Stimulated activated naive CD8-positive, alpha-beta T cell treated with anti-CD3 and anti-CD28 coated beads, Interleukin-15, Interleukin-2, amounts not matched to agents 100 U/mL and 50 U/mL, for 24 hours (primary cell): ENCODE data around the gene PTGS1.
"Not testable (repeated sequence)": the region's sequence is repeated elsewhere in the genome, so short reads cannot be mapped to it uniquely, and the experiment has no call there.

Source experiments
- ATAC-seq: fragments of 150-1000 bp; cut with Tn5 transposase; one replicate; pipeline ENCODE4 v1.10.0; 2021
- DNase-seq: peaks from one replicate; pipeline ENCODE4 v3.0.0; 2021

Gene PTGS1

DNA sequence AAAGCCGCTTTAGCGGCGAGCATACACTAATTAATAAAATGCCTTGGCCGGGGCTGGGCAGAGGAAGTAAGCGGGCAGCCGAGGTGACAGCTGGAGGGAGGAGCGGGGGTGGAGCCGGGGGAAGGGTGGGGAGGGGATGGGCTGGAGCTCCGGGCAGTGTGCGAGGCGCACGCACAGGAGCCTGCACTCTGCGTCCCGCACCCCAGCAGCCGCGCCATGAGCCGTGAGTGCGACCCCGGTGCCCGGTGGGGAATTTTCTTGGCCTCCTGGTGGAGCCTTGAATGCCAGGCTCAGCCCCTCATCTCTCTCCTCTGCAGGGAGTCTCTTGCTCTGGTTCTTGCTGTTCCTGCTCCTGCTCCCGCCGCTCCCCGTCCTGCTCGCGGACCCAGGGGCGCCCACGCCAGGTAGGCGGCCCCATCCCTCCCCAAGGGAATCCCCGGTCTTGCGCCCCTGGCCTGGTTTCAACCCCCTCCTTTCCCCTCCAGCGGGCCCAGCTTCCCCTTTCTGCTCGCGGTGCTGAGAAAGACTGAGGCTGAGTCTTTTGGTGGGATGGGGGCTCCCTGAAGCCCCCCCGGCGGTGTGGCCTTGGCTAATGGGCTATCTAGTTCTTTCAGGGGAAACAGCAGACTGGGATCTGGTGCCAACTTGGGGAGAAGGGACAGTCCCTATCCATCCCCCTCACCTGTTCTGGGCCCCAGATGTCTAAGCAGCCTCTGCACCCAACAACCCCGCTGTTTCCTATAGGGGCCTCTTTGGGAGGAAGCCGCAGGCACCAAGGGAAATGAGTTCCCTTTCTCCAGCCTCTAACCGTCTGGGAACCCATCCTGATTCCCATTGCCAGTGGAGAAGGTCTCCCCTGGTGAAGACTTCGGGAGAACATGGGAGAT, at the start of gene PTGS1:
Gene PTGS1 (plus strand): TSS at position 156 of the 887 bp plus-strand sequence. CDS start 61 bp downstream, at position 217.
- ATAC-seq: peak; percentile 55
- peak; percentile 33 for DNase-seq

DNA sequence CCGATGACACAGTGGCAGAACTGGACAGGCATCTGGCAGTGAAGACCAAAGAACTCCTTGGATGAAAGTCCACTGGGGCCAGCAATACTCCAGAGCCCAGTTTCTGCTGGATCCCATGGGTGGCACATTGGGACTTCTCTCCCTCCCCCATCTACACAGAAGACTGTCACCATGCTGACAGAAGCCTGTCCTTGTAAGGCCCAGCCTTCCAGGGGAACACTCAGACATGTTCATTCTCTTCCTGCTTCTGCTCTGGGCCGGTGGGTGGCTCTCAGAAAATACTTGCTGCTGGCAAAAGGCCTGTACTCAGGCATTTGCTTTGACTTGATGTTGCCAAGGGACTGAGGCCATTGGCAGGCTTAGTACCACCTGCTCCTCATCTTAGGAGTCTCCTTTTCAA, 48.3 kb upstream of the PTGS1 start:
- no peak for DNase-seq
- no peak for ATAC-seq

DNA sequence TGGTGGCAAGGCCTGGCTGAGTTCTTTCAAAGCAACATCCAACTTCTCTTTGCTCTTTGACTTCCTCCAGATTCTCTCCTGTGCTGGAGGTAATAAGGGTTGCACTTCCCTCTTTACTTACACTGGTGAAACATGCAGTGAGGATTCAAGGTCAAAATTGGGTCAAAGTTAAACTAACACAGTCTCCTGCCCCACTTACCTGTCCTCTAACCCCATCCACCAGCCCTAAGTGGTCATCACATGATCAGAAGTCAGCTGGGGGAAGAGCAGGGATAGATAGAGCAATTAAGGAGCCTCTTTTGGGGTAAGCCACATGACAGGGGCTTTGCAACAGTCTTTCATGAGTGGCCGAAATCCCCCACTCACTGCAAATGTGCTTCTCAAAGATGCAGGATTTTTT, 46.2 kb upstream of the PTGS1 start:
- not testable (repeated sequence) for ATAC-seq, DNase-seq

DNA sequence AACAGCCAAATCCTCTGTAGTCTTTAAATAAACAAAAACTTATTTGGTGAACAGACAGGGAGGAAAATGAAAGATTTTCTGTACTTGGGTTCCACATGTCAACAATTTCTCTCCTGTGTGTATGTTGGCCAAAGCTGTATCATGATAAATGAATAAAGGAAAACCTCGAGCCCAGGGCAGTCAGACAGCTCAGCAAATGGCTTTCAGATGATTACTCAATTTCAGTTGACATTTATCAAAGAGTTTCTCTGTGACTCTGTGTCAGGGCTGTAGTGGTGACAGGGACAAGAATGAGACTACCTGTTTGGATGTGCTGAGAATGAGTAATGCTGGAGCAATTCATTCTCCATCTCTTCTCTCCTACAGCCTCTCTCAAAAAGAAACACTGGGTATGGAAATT, 45.7 kb upstream of the PTGS1 start:
- ATAC-seq: peak; percentile 95
- DNase-seq: no peak

DNA sequence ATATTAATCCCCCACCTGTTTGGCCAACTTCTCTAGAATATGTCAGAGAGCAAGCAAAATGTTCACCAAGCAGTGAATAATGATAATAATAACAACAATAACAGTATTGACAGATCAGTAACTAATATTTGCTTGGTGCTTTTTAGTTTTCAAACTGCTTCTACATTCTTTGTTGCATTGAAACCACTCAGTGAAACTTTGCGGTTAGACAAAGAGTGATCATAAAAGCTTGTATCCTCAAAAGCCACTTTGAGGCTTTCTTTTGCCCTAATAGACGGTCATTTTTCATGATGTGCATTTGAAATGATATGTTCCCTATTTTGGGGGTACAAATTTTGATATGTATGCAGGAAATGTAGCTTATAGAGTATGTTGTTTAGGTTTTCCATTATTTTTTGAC, 43.6 kb upstream of the PTGS1 start:
- DNase-seq (no peak), ATAC-seq (no peak)

DNA sequence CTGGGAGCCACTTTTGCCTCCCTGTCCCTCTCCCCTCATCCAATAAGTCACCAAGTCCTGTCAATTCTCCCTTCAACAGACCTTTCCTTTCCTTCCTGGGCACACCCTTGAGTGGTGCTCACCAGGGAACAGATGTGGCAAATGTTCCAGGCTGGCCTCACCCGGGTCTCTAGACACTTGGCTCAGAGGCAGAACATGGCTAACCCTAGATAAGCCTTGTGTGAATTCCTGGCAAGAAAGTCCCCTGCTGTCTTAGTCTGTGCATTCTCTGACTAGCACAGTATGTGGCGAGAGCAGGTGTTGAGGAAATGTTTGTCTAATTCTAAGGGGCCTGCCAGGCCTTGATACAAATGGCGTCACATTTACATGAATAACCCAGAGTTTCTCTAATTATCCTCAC, 41.2 kb upstream of the PTGS1 start:
- ATAC-seq (no peak), DNase-seq (no peak)

DNA sequence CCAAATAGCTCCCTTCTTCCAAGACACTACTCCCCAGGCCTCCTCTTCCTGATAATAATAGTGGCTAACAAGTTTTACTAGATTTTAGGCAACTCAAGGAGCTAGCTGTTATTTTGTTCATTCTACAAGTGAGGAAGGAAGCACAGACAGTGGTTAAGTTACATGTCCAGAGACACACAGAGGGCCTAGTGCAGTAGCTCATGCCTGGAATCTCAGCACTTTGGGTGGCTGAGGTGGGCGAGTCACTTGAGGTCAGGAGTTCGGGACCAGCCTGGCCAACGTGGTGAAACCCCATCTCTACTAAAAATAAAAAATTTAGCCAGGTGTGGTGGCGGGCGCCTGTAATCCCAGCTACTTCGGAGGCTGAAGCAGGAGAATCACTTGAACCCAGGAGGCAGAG, 40.4 kb upstream of the PTGS1 start:
- not testable (repeated sequence) for ATAC-seq, DNase-seq

GRCh38 chr9:122331523-122331927, 39.3 kb upstream of the PTGS1 start:
- ATAC-seq (no peak), DNase-seq (no peak)

DNA sequence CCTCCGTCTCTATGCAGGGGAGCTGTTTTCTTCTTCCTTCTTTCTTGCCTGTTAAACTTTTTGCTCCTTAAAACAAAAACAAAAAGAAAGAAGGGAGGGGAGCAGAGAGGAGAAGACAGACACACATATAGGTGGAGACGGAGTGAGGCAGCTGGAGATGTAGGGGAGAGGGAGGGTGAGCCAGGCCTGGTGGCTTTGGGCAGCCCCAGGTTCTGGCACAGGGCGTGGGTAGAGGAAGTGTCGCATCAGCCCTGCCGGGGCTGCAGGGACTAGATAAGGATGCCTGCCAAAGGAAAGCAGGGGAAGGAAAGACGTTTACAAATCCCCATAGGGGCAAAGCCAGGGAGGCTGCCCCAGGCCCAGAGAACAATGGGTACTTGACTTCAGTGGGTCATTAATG, 38.7 kb upstream of the PTGS1 start:
- DNase-seq: no peak
- ATAC-seq: peak; percentile 40

DNA sequence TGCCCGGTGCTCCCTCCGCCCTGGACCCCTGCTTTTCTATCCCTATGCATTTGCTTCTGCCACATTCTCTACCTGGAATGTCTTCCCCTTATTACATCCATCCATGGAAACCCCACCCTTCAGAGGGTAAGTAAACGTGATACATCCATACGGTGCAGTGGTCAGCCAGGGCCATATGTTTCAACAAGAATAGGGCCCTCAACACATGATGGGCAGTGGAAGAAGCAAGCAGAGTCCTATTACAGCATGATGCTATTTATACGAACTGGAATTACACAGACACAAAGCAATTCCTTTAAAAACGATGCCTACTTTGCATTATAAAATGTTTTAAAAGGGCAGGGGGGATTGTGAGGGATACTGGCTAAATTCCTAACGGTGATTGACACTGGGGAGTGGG, 38.2 kb upstream of the PTGS1 start:
- ATAC-seq: no peak
- no peak for DNase-seq

DNA sequence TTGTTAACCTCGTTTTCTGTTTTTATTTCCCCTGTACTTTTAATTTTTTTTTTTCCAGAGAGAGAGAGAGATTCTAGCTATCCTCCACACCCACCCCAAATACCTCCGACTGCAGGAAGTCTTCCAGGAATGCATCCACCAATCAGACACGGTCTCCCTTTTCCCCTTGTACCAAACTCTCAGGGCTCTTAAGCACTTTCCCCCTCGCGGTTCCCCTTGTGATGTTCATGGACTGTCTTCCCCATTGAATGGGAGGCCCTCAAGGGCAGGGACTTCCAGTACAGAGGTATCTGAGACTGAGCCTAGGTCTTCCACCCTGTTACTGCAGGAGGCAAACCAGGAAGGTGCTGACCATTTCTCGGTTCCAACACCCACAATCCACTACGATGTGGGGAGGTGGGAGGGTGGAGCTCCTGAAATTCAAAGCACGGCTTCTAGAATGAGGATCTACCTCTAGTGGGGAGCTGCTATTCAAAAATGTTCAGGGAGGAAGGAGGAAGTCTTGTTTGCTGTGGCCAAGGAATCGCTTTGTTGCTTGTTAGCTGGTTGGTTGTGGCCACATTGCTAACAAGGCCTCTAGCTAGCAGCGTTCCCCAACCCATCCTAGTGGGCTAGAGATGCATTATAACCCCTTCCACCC, 37.5 kb upstream of the PTGS1 start:
- no peak for DNase-seq
- ATAC-seq: no peak

DNA sequence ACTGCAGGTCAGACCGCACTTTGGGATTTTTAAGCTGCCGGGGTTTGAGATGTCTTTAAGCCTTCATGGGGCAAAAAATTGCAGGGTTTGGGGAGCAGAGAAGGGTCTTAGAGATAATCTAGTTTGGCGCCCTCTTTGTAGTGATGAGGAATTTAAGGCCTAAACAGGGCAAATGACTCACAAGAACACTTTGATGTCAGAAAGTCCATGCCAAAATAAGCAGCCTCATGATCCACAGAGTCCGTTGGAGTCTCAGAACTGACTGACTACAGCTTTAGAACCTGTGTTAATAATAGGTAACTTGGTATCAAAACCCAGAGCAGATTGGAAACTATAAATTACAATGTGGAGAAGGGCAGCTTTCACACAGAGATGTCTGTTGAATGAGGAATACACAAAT, 35.9 kb upstream of the PTGS1 start:
- ATAC-seq: no peak
- no peak for DNase-seq

- ATAC-seq: no peak
- no peak for DNase-seq
These were observed 34.6 kb upstream of the PTGS1 start for GRCh38 chr9:122336189-122336588.

DNA sequence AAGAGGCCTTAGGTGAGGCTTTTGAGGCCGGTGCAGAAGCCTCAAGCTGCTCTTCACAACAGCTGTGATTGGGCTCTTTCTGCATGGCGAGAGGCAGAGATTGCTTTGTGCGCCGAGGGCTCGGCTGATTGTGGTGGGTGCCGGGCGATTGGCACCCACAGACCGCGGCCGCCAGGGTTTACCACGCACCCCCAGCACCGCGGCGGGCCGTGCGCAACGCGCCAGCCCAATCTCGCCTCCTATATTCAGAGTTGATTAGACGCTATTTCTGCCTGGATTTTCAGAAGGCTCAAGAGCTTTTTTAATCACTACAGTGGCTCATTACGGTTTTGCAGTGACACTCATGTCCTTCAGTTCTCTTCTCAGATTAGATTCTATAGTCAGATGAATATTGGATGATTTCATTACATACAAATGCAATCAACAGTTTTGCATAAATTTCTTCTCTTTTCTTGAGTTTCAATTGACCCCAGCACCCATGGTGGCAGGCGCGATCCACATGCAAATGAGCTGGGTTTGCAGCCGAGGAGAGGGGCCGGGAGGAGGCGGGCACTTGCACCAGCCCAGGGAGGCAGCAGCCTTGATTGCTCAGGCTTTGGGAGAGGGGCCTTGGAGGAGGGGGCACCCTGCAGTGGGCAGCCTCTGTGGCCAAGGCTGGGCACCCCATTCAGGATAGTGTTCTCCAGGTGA, 33.8 kb upstream of the PTGS1 start:
- DNase-seq: no peak
- ATAC-seq: no peak

DNA sequence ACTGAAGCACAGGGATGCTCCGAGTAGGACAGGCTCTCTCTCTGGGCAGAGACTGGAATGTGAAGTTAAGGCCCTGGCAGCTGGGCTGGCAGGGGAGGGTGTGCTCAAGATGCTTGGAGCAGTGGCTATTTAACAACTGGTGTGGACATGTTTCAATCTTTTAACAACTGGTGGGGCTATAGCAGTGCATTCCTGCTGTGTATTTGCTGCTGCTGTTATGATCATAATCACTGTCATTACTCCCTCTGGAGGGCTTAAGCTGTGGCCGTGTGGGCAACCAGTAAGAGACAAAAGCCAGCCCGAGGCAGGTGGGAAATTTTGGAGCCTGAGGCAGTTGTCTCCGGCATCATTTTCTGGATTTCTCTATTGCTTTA, 33.3 kb upstream of the PTGS1 start:
- DNase-seq (no peak), ATAC-seq (no peak)

DNA sequence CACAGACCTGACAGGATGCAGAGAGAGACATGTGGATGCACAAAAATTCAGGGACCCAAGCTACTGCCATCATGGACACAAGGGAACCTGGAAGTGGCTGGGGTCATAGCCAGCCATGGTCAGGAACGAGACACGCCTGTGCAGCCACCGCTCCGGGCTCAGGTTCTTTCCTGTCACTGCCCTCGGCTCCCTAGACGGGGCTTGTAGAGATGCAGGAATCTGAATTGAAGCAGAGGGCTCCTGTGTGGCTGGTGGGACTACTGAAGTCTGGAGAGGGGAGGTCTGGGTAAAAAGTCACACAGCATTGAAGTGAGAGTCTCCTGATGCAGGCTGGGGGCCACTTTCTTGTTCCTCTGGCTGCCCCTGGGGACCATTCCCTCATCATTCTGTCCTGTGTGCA, 32.3 kb upstream of the PTGS1 start:
- ATAC-seq (no peak), DNase-seq (no peak)

DNA sequence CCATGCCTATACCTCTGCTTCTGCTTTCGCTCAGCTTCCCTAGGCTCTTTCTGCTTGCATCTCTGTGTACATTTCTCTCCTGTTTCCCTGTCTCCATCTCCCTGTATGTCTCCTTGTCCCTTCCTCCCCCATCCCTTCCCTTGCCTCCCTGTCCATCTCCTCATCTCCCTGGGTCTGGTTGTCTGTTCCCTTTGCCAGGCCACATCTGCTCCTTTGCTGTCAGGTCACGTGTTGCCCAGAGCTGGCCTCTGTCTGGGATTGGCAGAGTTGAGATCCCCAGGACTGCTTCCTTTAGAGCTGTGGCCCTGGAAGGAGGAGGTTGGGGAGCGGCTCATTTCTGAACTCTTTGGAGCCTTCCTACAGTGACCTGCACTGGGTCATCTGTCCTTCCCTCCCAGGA, 31.8 kb upstream of the PTGS1 start:
- ATAC-seq (no peak), DNase-seq (no peak)

GRCh38 chr9:122339579-122339978, 31.2 kb upstream of the PTGS1 start:
- DNase-seq: no peak
- no peak for ATAC-seq

DNA sequence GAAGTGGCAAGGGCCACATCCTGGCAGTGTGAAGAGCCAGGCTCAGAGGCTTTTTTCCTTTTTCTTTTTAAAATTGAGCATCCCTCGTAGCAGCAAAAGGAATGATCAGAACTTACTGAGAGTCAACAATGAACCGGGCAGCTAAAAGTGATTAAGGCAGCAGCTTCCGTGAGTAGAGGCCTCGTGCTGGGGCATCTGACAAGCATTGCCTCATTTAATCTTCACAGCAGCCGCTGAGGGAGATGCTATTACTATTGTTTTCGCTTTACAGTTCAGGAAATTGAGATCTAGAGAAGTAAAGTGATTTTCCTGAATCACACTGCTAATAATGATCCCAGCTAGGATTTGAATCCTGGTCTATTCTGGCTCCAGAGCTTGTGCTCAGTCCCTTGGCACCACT, 30.7 kb upstream of the PTGS1 start:
- DNase-seq (no peak), ATAC-seq (no peak)

GRCh38 chr9:122342323-122343050, 28.3 kb upstream of the PTGS1 start:
- no peak for ATAC-seq
- DNase-seq: no peak

GRCh38 chr9:122346478-122347347, 24.1 kb upstream of the PTGS1 start:
- ATAC-seq: peak; percentile 14
- peak; percentile 16 for DNase-seq
